WTC11 (cell line): ENCODE results near the gene MNX1. TPM values are rescaled to one million over a fixed set of nuclear protein-coding genes. Genes with fewer than 3 reads are reported as not detected.

Experiments
- ATAC-seq: fragments of 200-7000 bp; cut with Tn5 transposase; 2 replicates; pipeline ENCODE4 v1.10.0; 2021; ENCODE audit warnings: mild to moderate bottlenecking, moderate library complexity
- CTCF ChIA-PET: fragments of 300-600 bp; sonication (Branson Sonifier 250); formaldehyde crosslinking; loops from one replicate; lab custom pipeline; 2021; ENCODE audit warnings: antibody characterized with exemption; lab: Charles Lee
- POLR2A ChIA-PET: fragments of 350-600 bp; sonication (Branson Sonifier 250); formaldehyde crosslinking; loops from one replicate; lab custom pipeline; 2021; ENCODE audit warnings: antibody characterized with exemption; lab: Charles Lee
- DNase-seq: peaks from one replicate; pipeline ENCODE4 v3.0.0; 2021; ENCODE audit warnings: low spot score
- H3K27ac Mint-ChIP-seq: 2 replicates; pipeline ENCODE4 v1.8.0; 2021; ENCODE audit warnings: mixed read lengths
- H3K27me3 Mint-ChIP-seq: 2 replicates; pipeline ENCODE4 v1.8.0; 2021; ENCODE audit warnings: low read depth, mild to moderate bottlenecking, moderate library complexity, mixed read lengths
- H3K36me3 Mint-ChIP-seq: 2 replicates; pipeline ENCODE4 v1.8.0; 2021; ENCODE audit warnings: mixed read lengths
- H3K4me1 Mint-ChIP-seq: 2 replicates; pipeline ENCODE4 v1.8.0; 2022; ENCODE audit warnings: mixed read lengths
- H3K4me3 Mint-ChIP-seq: 2 replicates; pipeline ENCODE4 v1.8.0; 2021; ENCODE audit warnings: mild to moderate bottlenecking, moderate library complexity, mixed read lengths
- H3K9me3 Mint-ChIP-seq: 2 replicates; pipeline ENCODE4 v1.8.0; 2021; ENCODE audit warnings: mixed read lengths
- AFF4 ChIP-seq: sonication (generic); formaldehyde crosslinking; IDR thresholded peaks from 2 replicates; pipeline ENCODE4 v1.8.1; 2023; ENCODE audit warnings: mild to moderate bottlenecking, missing genetic modification reagents, borderline replicate concordance
- ATF1 ChIP-seq: sonication (generic); formaldehyde crosslinking; IDR thresholded peaks from 2 replicates; pipeline ENCODE4 v1.8.1; 2023; ENCODE audit warnings: mild to moderate bottlenecking, moderate library complexity, missing genetic modification reagents
- E2F5 ChIP-seq: sonication (generic); formaldehyde crosslinking; IDR thresholded peaks from 2 replicates; pipeline ENCODE4 v1.8.1; 2022; ENCODE audit warnings: mild to moderate bottlenecking, moderate library complexity, missing genetic modification reagents
- ETV6 ChIP-seq: sonication (generic); formaldehyde crosslinking; IDR thresholded peaks from 2 replicates; pipeline ENCODE4 v1.8.1; 2022; ENCODE audit warnings: mild to moderate bottlenecking, missing genetic modification reagents
- FOXK1 ChIP-seq: sonication (generic); formaldehyde crosslinking; IDR thresholded peaks from 2 replicates; pipeline ENCODE4 v1.8.0; 2022; ENCODE audit warnings: mild to moderate bottlenecking, moderate library complexity, missing genetic modification reagents
- GTF2I ChIP-seq: fragments of 250-450 bp; sonication (Bioruptor Pico); conservative IDR thresholded peaks from 2 replicates; pipeline ENCODE4 v1.4.0; 2021; ENCODE audit warnings: mild to moderate bottlenecking
- HMGXB4 ChIP-seq: sonication (generic); formaldehyde crosslinking; IDR thresholded peaks from 2 replicates; pipeline ENCODE4 v1.8.1; 2023; ENCODE audit warnings: mild to moderate bottlenecking, moderate library complexity, missing genetic modification reagents
- IRF2 ChIP-seq: sonication (generic); formaldehyde crosslinking; IDR thresholded peaks from 2 replicates; pipeline ENCODE4 v1.8.0; 2022; ENCODE audit warnings: low read depth, missing genetic modification reagents, borderline replicate concordance
- MXD4 ChIP-seq: fragments of 250-450 bp; sonication (Bioruptor Pico); IDR thresholded peaks from 2 replicates; pipeline ENCODE4 v1.8.0; 2021; ENCODE audit warnings: mild to moderate bottlenecking, moderate library complexity, borderline replicate concordance
- NR2C2 ChIP-seq: sonication (generic); formaldehyde crosslinking; IDR thresholded peaks from 2 replicates; pipeline ENCODE4 v1.8.0; 2022; ENCODE audit warnings: mild to moderate bottlenecking, missing genetic modification reagents
- NR3C1 ChIP-seq: sonication (generic); formaldehyde crosslinking; conservative IDR thresholded peaks from 2 replicates; pipeline ENCODE4 v1.8.1; 2023; ENCODE audit warnings: low read depth, mild to moderate bottlenecking, missing genetic modification reagents
- PRDM15 ChIP-seq: sonication (generic); formaldehyde crosslinking; IDR thresholded peaks from 2 replicates; pipeline ENCODE4 v1.8.0; 2022; ENCODE audit warnings: missing genetic modification reagents
- TEAD4 ChIP-seq: sonication (generic); formaldehyde crosslinking; IDR thresholded peaks from 2 replicates; pipeline ENCODE4 v1.8.0; 2022; ENCODE audit warnings: mild to moderate bottlenecking, missing genetic modification reagents
- ZNF263 ChIP-seq: sonication (generic); formaldehyde crosslinking; IDR thresholded peaks from 2 replicates; pipeline ENCODE4 v1.8.1; 2022; ENCODE audit warnings: low read depth, mild to moderate bottlenecking, moderate library complexity, missing genetic modification reagents
- ZNF416 ChIP-seq: fragments of 250-450 bp; sonication (Bioruptor Pico); IDR thresholded peaks from 2 replicates; pipeline ENCODE4 v1.9.0; 2021; ENCODE audit warnings: mild to moderate bottlenecking, inconsistent platforms
- total RNA-seq: library from RNA; stranded (reverse); gene quantifications from 3 replicates; pipeline ENCODE4 v1.2.3, GENCODE V29; 2021
- TF ChIP-seq, protein P1 (sequence below): sonication (generic); formaldehyde crosslinking; IDR thresholded peaks from 2 replicates; pipeline ENCODE4 v1.8.1; 2022; ENCODE audit warnings: low read depth, mild to moderate bottlenecking, moderate library complexity, missing genetic modification reagents, borderline replicate concordance
- TF ChIP-seq, protein P2 (sequence below): fragments of 250-450 bp; sonication (Bioruptor Pico); IDR thresholded peaks from 2 replicates; pipeline ENCODE4 v1.9.0; 2021; ENCODE audit warnings: moderate library complexity, mild to moderate bottlenecking, inconsistent platforms, borderline replicate concordance
- TF ChIP-seq, protein P3 (sequence below): fragments of 250-450 bp; sonication (Bioruptor Pico); IDR thresholded peaks from 2 replicates; pipeline ENCODE4 v1.9.0; 2021; ENCODE audit warnings: mild to moderate bottlenecking
- TF ChIP-seq, protein P4 (sequence below): sonication (generic); formaldehyde crosslinking; IDR thresholded peaks from 2 replicates; pipeline ENCODE4 v1.8.1; 2023; ENCODE audit warnings: mild to moderate bottlenecking, missing genetic modification reagents

Gene MNX1
- total RNA-seq, 1 experiment from 2014 or later = 0.46 TPM

DNA sequence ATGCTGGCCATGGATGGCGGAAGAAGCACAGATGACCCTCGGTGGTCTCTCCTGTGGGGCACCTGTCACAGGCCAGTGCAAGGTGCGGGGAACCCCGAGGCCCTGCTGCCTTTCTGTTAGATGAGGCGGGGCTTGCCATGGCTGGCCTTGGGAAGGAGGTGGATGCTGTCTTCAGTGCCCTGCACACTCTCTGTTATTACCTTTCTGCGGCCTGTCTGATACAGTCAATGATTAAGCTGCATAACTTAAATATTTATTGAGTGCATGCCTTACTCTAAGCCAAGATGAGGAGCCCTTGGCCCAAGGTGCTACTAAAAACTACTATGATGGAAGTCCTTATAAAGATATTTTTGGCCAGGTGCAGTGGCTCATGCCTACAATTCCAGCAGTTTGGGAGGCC is 36.7 kb upstream of the MNX1 start:
- Mint-ChIP-seq H3K9me3 (peaks cover under 1% of the 10 kb centered on the region; the same call in 1 of the 2 replicates), H3K36me3 (no peaks in the 10 kb centered on the region), H3K27me3 (no peaks in the 10 kb centered on the region; the same call in 1 of the 2 replicates), H3K4me3 (no peak overlapping the region), H3K4me1 (no peaks in the 10 kb centered on the region), H3K27ac (no peak overlapping the region)
- DNase-seq (no peak), ATAC-seq (no peak)
- POLR2A ChIA-PET = no interaction called here
- TF ChIP-seq HMGXB4 (no peak), AFF4 (CRISPR knock-in tag) (no peak), ETV6 (no peak), IRF2 (no peak), PRDM15 (CRISPR knock-in tag) (no peak), GTF2I (CRISPR knock-in tag) (no peak), FOXK1 (no peak)
- TF ChIP-seq, protein P1, sequence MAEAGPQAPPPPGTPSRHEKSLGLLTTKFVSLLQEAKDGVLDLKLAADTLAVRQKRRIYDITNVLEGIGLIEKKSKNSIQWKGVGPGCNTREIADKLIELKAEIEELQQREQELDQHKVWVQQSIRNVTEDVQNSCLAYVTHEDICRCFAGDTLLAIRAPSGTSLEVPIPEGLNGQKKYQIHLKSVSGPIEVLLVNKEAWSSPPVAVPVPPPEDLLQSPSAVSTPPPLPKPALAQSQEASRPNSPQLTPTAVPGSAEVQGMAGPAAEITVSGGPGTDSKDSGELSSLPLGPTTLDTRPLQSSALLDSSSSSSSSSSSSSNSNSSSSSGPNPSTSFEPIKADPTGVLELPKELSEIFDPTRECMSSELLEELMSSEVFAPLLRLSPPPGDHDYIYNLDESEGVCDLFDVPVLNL = no peak
- TF ChIP-seq, protein P2, sequence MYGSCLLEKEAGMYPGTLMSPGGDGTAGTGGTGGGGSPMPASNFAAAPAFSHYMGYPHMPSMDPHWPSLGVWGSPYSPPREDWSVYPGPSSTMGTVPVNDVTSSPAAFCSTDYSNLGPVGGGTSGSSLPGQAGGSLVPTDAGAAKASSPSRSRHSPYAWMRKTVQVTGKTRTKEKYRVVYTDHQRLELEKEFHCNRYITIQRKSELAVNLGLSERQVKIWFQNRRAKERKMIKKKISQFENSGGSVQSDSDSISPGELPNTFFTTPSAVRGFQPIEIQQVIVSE (CRISPR knock-in tag) = no peak
- CTCF ChIA-PET = interaction anchor here (0.7 kb wide), 1 partner anchor 74 kb away, joined by 3 read pairs; no protein-coding TSS in a partner anchor

DNA sequence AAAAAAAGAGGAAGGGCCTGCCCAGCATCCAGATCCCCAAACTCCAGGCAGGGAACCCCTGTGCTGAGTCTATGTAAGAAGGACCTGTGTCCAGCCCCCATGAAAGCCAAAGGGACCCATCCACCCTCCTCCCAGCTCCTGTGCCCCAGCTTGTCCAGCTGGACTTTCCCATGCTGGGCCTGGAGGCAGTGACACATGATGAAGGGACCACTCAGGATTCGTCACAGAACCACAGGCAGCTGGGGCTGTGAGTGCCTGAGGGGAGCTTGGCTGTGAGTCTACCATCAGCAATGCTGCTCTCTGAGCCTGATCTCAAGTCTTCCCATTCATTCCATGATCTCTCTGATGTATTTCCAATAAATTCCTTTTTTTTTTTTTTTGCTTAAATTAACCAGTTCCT is 36.2 kb upstream of the MNX1 start:
- Mint-ChIP-seq H3K4me1 (0 out of 2 replicates have a peak, but pooled peaks cover 2% of the 10 kb centered on the region), H3K9me3 (no peaks in the 10 kb centered on the region), H3K27ac (no peak overlapping the region), H3K36me3 (no peaks in the 10 kb centered on the region)
- ChIA-PET CTCF (interaction anchor here (0.7 kb wide), 1 partner anchor 73 kb away, joined by 3 read pairs; no protein-coding TSS in a partner anchor), POLR2A (interaction anchor here (0.7 kb wide), 1 partner anchor 1211 kb away, joined by 3 read pairs; no protein-coding TSS in a partner anchor)
- ATAC-seq = no peak
- TF ChIP-seq MXD4 (CRISPR knock-in tag) (no peak), E2F5 (CRISPR knock-in tag) (no peak), ATF1 (CRISPR knock-in tag) (no peak), ZNF416 (CRISPR knock-in tag) (no peak), GTF2I (CRISPR knock-in tag) (no peak), TEAD4 (CRISPR knock-in tag) (no peak), ZNF263 (CRISPR knock-in tag) (no peak), NR3C1 (no peak), NR2C2 (no peak)
- TF ChIP-seq, protein P3, sequence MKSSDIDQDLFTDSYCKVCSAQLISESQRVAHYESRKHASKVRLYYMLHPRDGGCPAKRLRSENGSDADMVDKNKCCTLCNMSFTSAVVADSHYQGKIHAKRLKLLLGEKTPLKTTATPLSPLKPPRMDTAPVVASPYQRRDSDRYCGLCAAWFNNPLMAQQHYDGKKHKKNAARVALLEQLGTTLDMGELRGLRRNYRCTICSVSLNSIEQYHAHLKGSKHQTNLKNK (CRISPR knock-in tag) = no peak
- TF ChIP-seq, protein P4, sequence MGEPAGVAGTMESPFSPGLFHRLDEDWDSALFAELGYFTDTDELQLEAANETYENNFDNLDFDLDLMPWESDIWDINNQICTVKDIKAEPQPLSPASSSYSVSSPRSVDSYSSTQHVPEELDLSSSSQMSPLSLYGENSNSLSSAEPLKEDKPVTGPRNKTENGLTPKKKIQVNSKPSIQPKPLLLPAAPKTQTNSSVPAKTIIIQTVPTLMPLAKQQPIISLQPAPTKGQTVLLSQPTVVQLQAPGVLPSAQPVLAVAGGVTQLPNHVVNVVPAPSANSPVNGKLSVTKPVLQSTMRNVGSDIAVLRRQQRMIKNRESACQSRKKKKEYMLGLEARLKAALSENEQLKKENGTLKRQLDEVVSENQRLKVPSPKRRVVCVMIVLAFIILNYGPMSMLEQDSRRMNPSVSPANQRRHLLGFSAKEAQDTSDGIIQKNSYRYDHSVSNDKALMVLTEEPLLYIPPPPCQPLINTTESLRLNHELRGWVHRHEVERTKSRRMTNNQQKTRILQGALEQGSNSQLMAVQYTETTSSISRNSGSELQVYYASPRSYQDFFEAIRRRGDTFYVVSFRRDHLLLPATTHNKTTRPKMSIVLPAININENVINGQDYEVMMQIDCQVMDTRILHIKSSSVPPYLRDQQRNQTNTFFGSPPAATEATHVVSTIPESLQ (CRISPR knock-in tag) = no peak
- TF ChIP-seq, all 79 proteins: peak for 0
- Mint-ChIP-seq H3K27me3 (no peaks in the 10 kb centered on the region; the same call in 1 of the 2 replicates), H3K4me3 (no peak overlapping the region)
- no peak for DNase-seq
